GM10266 (cell line): ENCODE data around the gene ANXA6.

Source experiments
- DNase-seq: peaks from one replicate; pipeline ENCODE4 v3.0.0; 2012; ENCODE audit errors: extremely low spot score
- CTCF ChIP-seq: IDR thresholded peaks from 2 replicates; pipeline ENCODE4 v1.5.1; 2012; ENCODE audit warnings: mild to moderate bottlenecking, low read depth; ENCODE audit not compliant: control insufficient read depth, insufficient read depth; ENCODE audit errors: missing control alignments

Gene ANXA6

DNA sequence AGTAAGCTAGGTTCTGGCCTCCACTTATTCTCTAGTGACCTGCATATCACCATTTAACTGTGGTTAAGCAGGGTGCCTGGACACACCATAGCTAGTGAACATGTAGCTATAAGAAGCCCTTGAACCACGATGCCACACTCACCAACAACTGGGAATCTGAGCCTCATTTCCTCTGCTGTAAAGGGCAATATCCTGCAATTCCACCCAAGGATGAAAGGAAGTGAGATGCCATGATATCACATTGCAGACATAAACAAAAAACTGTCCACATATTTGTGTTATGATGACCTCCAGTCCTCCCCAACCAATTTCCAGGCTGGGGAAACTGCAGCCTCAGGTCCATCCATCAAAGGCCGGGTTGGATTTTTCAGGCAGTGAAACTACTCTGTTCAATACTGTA lies 87.1 kb downstream of the ANXA6 start:
- TF ChIP-seq CTCF, result no peak
- DNase-seq, result no peak

DNA sequence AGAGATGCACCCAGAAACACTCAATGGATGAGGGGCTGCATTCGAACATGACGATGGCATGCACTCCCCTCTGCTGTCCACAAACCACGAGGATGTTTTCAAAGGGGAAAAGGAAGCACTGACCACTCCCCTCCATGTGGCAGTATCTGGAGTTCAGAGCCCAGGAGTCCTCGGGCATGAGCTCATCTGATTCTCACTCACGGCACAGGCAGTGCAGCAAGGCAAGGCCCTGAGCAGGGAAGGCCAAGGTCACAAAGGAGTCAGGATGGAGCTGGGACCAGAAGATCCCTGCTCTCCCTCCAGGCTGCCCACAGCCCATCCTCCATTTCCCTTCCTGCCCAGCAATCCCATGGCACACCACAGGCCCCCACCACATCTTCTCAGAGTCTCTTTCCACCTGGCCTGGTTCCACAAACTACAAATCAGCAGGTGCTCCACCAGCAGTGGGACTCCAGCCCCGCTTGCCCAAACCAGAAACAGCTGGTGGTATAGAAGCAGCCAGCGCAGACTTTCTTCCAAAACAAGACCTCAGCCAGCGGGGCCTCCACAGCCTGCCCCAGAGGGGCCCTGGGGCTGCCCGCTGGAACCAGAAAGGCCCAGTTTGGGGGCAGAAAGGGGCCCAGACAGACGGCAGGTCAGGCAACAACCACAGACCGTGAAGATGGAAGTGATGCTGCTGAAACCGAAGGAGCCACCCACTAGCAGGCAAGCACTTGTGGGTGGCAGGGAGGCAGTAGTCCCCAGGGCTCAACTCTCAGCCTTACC lies 89.0 kb downstream of the ANXA6 start:
- peak; percentile 35 for DNase-seq

DNA sequence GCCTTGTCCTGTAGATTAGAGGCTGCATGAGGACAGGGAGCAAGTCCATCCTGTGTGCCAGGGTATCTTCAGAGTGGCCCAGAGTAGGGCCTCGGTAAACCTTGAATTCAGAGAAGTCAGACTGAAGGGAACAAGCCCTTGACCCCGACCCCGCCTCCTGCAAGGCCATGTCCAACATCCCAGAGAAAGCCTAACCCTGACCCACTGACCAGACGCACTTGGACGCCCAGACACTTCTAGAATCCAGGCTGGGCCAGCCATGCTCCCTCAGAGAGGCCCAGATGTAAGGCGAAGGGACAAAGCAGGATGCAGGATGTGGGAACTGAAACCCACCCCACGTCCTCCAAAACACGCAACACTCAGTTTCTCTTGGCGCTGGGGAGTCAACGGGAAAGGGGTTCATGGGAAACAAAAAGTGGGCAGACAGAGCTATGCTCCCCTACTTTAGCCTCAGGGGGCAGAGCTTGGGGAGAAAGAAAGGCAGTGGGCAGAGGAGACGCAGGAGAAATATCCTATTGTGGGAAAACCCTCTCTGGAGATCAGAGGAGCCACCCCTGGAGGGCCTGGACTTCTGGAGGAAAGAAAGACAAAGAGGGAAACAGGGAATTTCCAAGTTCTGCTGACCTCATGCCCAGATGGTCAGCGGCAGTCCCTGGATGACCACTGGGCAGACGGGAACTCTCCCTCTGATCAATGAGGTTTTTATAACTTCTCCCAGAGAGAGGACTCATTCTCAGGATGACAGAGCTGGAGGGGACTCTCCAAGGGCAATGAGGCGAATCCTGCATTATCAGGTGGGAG lies 89.7 kb downstream of the ANXA6 start:
- no peak for DNase-seq

More for the DNA sequence above, 89.0 kb downstream of the ANXA6 start:
- TF ChIP-seq CTCF, result no peak

GRCh38 chr5:151066920-151067319 lies 90.7 kb downstream of the ANXA6 start:
- no peak for DNase-seq
- no peak for TF ChIP-seq CTCF

More for the DNA sequence above, 89.7 kb downstream of the ANXA6 start:
- no peak for TF ChIP-seq CTCF

- DNase-seq, result no peak
- no peak for TF ChIP-seq CTCF
Measured at GRCh38 chr5:151065609-151066008, 92.0 kb downstream of the ANXA6 start.

DNA sequence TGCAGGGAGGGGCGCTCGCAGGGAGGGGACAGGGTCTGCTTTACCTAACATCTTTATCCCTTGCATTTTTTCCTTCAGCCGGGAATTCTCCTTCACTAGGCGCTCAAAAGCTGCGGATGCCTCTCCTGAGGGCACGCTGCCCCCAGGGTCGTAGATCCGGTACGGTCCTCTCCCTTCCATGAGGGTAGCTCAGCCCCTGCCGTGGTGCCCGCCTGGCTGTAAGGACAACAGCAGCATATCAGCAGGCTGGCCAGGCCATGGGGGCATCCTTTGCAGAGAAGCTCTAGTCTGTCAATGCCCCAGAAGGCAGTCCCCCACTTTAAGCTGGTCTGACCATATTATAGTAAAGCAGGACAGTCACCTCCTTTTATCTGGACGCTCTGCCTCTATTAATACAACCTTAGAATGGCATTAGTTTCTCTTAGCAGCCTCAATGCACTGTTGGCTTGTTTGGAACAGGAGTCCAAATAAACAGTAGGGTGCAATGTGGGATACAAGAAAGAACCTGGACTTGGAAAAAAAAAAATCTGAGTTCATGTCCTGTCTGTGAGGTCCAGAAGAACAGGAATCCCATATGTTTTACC lies 92.6 kb downstream of the ANXA6 start:
- no peak for TF ChIP-seq CTCF
- no peak for DNase-seq
